C4-2B (cell line): ENCODE results near the gene SIN3B.

ENCODE experiments used
- CTCF ChIP-seq: fragments of 450-650 bp; conservative IDR thresholded peaks from 2 replicates; pipeline ENCODE4 v1.5.1; 2017; ENCODE audit warnings: mild to moderate bottlenecking
- ZFX ChIP-seq: fragments of 450-650 bp; IDR thresholded peaks from 2 replicates; pipeline ENCODE4 v1.6.1; 2017

GRCh38 chr19:16876904-16877361 is 47.7 kb downstream of the SIN3B start:
- TF ChIP-seq CTCF, result no peak
- no peak for TF ChIP-seq ZFX
